GM21786 (cell line): Measurements from ENCODE around the gene PAN3.

ENCODE experiments used
- ATAC-seq: cut with Tn5 transposase; IDR thresholded peaks from one replicate; pipeline ENCODE4 v1.9.1; 2021; ENCODE audit not compliant: unreplicated experiment

Gene PAN3

DNA sequence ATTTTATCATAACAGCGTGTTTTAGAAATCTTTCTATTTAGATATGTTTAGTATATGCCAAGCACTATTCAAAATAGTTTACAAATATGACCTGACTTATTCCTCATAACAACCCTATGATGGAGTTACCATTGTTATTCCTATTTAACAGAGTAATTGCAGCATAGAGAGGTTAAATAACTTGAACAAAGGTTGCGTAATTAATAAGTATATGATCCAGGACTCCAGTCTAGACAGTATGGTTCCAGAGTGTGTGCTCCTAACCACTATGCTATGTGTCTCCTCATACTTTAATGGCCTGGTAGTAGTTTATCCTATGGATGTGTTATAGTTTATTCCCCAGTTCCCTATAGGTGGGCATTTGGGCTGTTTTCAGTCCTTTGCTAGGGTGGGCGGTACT is 145.3 kb downstream of the PAN3 start:
- ATAC-seq = no peak

DNA sequence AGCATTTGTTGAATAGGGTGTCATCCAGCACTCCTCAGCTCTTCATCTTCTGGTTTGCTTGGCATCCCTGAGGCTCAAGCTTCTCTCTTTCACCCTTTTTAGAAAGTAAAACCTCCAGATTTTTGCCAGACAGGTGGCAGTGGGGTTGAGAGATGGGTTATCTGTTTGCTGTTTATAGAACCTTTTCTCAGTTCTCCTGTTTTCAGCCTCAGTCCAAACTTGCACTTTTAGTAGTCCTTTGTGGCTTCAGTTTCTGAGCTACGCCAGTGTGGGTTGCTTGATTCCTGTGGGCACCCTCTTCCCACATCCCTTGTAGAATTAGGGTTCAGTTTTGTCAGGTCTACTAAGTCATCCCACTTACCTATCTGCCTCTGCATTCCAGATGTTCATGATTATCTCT is 147.9 kb downstream of the PAN3 start:
- peak; percentile 69 for ATAC-seq

DNA sequence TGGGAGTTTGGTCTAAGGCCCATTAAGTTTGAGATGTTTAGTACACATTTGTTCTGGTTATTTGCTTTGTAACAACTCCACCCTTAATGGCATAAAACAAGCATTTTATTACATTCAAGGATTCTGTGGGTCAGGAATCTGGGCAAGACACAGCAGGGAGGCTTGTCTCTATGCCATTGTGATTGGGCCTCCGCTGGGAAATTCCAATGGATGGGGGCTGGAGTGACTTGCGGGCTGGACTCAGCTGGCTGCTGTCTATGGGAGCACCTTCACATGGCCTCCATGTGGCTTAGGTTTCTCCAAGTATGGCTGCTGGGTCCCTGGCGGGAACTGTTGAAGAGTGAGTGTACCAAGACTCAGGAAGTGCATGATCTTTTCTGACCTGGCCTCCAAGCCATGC is 159.0 kb downstream of the PAN3 start:
- ATAC-seq = no peak

DNA sequence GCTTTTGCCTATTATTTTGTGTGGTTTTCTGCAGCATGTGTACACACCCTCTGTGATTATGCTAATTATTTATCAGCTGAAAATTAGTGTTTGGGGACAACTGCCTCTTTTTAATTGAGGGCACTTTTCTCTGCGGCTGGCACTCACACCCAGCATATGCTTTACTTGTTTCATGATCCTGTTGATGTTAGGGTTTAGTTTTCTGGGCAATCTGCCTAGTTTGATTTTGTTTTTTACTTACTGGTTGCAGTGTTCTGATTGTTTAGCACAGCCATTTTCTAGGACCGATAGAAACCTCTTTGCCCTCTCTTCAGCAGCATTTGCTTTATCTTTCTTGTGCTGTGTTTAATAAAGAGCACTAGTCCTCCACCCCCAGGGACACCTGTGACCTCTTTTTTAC is 161.6 kb downstream of the PAN3 start:
- no peak for ATAC-seq

DNA sequence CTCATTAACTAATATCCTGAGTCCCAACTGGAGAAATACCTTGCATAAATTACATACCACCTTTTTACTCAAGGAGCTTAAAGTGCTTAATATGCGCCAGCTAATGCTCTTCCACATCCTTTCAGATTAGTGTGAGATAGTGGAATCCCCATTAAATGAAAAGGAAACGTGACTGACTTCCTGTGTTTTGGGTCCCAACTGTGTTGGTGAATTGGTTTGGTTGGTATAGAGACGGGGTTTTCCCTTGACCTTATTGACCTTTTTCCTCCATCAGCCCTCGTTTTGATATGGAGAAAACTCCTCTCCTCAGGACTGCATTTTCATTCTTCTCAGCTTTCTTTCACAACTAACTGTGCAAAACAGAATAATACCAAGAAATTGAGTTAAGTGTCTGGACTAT is 163.5 kb downstream of the PAN3 start:
- no peak for ATAC-seq

DNA sequence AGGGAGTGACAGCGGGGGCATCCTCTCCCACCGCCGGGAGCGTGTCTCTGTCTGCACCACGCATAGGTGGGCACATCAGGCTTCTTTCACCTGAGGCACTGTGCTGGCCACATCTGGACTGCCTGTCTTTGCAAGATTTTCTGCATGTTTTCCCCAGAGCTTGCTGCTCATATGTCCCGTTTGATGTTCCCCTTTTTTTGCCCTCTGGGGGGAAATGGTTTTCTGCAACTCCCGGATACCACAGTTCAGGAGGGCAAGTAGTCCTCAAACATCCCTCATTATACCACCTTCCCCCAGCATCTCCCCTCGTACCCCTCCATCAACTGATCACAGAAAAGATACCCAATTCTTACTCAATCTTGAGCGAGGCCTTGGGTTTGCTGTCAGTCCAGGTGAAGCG is 168.0 kb downstream of the PAN3 start:
- no peak for ATAC-seq

DNA sequence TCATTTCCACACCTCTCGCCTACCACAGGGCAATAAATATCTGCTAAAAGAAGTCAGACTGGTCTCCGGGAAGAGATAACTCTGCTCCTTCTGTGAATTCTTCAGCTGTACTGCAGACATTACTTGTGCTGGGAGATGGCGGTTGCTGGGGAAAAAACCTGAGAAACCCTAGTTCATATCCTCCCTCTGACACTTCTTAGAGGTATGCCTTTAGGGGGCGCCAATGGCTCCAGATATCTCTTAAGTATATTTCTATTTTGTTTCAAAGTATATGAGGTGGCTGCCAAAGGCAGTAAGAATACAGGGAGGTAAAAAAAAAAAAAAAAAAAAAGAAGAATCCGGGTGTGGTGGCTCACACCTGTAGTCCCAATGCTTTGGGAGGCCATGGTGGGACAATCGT is 175.2 kb downstream of the PAN3 start:
- no peak for ATAC-seq

DNA sequence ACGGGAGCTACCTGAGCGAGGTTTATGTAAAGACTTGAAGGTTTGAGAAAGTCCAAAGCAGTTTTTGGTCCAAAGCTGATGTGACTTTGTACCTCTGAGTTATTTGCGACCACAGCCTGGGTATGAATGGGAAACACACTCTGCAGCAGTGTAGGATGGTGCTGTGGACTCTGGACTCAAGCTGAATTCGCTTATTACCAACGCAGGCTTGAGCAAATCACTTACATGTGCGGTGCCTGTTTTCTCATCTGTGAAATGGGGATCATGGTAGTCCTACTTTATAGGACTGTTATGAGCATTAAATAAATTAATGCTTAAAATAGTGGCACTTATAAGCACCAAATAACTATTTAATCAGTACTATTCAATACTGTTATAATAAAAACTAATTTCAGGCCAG is 176.5 kb downstream of the PAN3 start:
- ATAC-seq = no peak

DNA sequence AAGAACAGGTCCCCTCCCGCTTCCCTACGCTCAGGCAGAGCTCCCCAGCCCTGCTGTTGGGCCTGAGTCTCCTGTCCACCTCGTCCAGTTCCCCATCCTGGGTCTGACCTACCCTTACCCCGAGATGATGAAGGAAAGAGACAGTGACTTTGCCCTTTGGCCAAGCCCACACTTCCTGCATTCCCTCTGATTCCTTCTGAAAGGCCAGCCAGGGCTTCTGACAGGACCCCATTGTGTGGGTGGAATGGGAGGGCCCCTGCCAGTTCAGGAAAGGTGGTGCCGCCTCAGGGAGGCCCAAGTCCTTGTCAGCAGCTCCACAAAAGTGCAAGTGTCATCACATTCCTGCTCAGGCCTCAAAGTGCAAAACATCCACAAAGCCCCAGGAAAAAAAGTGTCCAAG is 177.8 kb downstream of the PAN3 start:
- ATAC-seq = no peak

DNA sequence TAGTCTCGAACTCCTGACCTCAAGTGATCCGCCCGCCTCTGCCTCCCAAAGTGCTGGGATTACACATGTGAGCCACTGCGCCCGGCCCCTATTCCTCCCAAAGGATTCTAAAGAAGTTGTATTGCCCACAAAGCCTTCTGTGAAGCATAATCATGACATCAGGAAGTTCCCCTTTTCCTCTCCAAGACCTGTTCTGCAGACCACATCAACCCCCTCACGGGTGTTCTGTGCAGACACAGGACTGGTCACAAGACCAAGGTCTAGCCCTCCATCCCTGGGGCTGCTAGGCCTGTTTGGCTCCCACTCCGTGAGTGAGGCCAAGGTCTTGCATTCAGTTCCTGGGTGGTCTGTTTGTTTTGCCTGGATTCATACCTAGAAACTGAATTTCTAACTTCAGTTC is 178.5 kb downstream of the PAN3 start:
- ATAC-seq = no peak

DNA sequence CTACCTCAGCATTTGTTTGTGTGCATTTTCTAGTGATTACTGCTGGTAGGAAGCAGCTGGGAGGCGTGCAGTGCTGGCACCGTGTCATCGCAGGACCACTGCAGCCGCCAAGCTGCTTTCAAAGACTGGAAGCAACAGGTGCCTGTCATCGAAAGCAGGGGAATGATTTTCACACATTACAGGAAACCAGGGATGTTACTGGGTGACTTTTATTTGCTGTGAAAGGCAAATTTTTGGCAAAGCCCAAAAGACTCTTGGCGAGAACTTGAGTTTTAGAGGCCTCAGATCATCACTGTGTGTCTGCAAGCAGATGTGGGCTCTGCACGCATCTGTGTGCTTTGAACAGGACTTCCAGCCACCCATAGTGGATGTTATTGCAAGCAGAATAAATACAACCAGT is 180.2 kb downstream of the PAN3 start:
- ATAC-seq = no peak

DNA sequence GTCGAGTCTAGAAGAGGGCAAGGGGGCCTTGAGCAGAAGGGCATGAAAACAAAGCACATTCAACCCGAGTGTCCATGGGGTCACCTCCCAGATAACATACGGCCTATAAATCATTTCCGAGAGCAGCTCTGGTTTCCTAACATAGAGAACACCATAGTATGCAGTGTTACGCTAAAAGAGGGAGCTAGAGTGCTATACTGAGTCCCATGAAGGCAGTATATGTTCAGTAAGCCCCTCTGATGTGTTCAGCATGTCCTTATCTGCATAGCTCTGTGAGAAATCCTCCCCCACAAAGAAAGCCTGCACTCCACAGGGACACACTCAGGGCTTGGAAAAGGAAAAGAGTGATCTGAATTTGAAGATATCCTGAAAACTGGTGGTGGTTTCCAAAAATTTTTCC is 181.2 kb downstream of the PAN3 start:
- no peak for ATAC-seq

DNA sequence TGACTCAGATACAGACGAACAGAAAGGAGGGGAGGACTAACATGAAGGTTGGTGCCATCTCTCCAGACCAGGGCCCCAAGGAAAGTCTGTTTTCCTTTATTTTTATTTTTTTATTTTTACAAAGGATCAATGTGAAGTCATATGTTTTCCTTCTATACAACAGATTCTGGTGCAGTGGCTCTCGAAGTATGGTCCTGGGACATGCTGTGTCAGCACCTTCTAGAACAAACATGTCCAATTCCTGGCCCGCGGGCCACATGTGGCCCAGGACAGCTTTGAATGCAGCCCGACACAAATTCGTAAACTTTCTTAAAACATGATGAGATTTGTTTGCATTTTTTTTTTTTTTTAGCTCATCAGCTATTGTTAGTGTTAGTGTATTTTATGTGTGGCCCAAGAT is 181.9 kb downstream of the PAN3 start:
- ATAC-seq = no peak

DNA sequence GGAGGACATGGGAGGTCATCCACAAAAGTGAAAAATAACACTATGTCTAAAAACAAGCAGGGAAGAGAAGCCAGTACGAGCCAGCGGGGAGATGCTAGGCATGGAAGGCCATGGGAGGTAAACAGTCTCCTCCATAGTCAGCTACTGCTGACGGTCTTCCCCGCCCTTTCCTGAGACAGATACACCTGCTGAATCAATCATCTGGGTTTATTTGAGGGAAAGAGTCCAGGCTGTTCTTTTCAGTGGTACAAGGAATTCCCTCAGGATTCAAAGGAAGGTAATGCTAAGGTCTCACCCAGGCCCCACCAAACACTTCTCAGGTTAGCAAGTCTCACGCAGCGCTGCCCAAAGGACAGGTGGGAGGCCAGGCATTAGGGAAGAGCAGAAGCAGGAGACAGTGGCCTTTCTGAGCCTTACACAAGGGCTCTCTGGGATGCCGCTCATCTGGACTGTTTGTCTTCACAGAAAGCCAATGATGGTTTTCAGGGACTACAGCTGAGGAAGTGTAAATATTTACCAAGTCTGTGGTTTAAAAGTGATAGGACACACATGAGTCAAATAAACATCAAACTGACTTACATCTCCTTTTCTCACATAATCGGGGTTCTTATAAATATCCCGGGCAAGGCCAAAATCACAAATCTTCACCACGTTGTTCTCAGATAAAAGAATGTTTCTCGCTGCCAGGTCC is 182.7 kb downstream of the PAN3 start:
- ATAC-seq = no peak

DNA sequence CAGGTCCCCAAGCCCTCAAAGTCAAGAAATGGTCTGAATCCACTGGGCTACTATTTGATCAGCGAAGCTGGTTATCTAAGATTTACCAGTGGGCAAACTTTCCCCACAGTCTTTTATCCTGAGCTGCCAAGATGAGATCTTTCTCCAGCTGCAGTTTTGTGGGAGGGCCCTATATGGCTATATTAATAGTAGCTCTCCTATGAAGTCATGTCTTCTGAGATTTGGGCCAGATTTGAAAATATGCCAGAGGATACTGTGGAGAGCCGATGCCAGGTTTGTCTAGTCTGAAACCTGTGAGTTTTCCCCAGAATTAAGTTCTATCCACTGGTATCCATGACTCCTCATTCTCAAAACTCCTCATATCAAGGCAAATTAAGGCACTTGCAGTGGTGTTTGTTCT is 183.4 kb downstream of the PAN3 start:
- no peak for ATAC-seq

DNA sequence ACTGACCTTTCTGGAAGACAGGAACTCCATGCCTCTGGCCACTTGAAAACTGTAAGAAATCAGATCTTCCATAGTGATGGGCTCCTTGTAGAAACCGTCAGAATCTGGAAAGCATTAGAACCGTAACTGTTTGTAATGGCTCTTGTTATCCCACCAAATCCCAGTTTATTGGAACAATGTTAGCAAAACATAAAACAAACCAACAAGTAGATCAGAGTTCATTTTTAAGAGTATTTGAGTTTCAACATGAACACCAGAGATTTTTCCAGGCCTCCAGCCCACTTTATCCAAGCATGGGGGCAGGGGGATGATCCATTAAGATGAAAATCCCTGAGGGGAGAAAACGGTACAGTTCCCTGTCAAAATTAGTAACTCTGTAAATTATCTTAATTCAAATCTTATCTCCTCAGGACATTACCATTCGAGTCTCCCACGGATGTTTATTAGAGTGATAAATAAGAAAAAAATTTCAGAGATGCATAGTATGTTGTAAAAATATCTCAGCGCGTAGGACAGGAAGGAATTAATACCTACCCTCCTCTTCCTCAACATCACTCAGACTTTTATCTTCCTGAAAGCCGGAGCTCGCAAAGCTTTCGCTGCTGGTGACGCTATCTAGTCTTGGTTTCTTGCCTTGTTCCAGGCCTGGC is 184.0 kb downstream of the PAN3 start:
- ATAC-seq = no peak

DNA sequence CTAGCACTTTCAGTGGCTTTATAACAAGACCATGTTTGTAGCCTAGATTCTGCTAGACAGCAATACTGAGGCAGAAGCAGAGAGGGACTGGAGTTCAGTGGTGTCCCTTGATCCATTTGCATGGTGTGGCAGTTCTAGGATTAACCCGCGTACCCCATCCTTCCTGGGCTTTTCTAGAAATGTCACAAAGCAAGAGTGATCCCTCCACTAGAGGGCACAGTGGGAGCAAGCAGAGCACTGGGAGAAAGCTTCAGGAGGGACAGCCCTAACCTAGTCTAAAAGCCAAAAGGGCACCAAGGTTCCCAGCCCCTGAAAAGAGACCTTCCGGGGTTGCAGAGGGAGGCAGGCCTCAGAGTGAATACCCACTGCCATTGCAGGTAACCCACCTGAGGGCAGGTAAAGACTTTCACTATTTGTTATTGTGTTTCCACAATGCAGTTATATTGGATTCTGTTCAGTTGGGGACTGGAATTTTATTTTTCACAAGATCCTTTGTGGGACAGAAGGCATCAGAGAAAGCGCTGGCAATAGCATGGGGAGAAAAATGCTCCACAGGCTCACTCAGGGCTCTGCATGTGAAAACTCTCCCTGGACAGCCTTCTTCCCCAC is 185.9 kb downstream of the PAN3 start:
- peak; percentile 79 for ATAC-seq

DNA sequence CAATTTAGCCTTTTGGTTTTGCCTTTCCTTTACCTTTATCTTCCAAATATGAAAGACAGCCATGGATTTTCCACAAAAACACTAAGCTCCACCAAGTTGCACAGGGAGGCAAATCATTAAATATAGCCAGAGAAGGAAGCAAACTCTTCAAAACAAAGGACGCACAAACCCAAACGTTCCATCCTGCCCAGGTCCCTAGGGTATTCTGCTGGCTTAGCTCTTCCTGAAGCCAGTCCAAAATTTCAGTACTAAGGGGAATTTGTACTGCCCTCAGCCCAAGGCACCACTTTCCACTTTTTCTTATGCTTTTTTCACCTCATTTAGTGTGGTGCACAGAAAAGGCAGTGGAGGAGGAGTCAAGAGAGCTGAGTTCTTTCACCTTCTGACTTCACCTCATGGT is 186.7 kb downstream of the PAN3 start:
- no peak for ATAC-seq

DNA sequence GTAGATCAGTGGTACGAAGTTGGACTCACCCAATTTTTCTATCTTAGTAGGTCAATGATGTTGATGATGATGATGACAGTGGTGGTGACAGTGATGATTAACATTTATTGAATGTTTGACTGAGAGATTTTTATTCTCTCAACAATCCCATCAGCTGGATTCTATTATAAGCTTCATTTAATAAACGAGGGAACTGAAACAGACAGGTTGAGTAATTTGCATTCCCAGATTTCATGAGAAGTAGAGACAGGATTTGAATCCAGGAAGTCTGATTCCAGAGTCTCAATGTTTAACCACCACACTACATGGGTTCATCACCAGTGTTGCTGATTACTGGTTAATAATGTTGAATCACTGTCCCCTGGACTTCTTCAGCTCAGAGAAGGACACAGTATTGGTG is 187.7 kb downstream of the PAN3 start:
- ATAC-seq = no peak

DNA sequence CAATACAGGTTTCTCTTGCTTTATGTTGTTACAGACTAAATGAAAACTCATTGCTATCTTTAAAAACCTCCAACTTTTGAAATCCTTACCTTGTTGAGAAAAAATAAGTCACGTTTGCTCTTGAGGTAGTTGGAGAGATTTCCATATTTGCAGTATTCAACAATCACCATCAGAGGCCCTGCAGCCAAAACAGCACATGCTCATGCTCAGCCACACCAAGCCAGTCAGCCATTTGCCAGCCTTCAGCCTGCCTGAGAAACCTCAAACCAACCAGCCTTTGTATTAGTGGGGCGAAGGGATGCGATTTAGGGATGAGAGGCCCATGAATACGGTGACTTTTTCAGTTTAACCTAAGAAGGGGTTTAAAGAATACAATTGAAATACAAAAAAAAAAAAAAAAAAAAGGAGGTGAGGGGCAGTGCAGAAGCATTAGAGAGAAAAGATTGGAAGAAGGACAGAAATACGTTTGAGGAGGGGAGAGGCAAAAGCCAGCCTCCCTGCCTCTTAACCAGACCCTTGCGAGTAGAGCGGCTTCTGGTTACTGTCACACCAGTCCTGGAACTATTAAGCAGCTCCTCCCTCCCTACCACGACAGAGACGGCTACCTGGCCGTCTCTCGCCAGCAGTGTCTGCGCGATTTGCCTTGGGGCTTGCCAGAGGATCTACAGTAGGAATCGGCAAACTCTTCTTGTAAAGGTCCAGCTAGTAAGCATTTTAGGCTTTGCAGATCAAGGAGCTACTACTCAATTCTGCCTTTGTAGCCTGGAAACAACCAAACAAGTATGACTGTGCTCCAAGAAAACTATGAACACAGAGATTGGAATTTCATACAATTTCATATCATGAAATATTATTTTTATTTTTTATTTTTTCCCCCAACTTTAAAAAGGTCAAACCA is 189.3 kb downstream of the PAN3 start:
- ATAC-seq = no peak

DNA sequence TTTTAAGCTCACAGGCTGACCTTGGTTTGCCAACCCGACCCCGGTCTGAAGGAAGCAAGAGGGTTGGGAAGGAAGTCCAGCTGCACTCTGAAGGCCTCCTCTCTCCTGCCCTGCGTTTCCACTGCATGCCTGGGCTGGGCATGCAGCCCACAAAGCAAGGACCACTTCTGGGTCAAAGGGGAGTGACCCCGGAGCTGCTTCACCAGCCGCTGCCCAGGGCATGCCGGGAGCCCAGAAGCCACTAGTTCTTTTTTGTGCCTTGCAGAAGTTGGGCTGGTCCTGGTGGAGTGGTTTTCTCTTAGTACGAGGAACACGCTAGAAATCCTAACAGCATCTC is 189.9 kb downstream of the PAN3 start:
- ATAC-seq = no peak
